Measurements from ENCODE around the gene BCAS3. TPM values are rescaled to one million over a fixed set of nuclear protein-coding genes. Genes with fewer than 3 reads are reported as not detected.

Gene BCAS3
- total RNA-seq, 1 donor from 2014 or later = 9.5 TPM

GRCh38 chr17:60901242-60901641, 223.6 kb downstream of the BCAS3 start:
- Mint-ChIP-seq H3K27me3 (no peaks in the 10 kb centered on the region), H3K9me3 (peaks cover 8% of the 10 kb centered on the region), H3K4me1 (no peaks in the 10 kb centered on the region), H3K4me3 (no peak overlapping the region), H3K36me3 (ENCODE audit: low read depth) (no peaks in the 10 kb centered on the region), H3K27ac (no peak overlapping the region)
- DNase-seq = no peak
- intact Hi-C loops (cut with micrococcal nuclease) = no loop called here

GRCh38 chr17:60901806-60902205, 224.2 kb downstream of the BCAS3 start:
- Mint-ChIP-seq H3K36me3 (ENCODE audit: low read depth) (no peaks in the 10 kb centered on the region), H3K27me3 (no peaks in the 10 kb centered on the region), H3K27ac (no peak overlapping the region), H3K4me1 (no peaks in the 10 kb centered on the region), H3K9me3 (peaks cover 5% of the 10 kb centered on the region), H3K4me3 (no peak overlapping the region)
- intact Hi-C loops (cut with micrococcal nuclease) = no loop called here
- DNase-seq = no peak

GRCh38 chr17:60902399-60902798, 224.7 kb downstream of the BCAS3 start:
- H3K4me1 Mint-ChIP-seq = no peaks in the 10 kb centered on the region
- intact Hi-C loops (cut with micrococcal nuclease) = no loop called here
- no peak overlapping the region for H3K4me3 Mint-ChIP-seq
- H3K9me3 Mint-ChIP-seq = no peaks in the 10 kb centered on the region
- no peak overlapping the region for H3K27ac Mint-ChIP-seq
- no peaks in the 10 kb centered on the region for H3K27me3 Mint-ChIP-seq
- no peaks in the 10 kb centered on the region for H3K36me3 Mint-ChIP-seq (ENCODE audit: low read depth)
- DNase-seq = no peak

- no peaks in the 10 kb centered on the region for H3K27me3 Mint-ChIP-seq
- no peak overlapping the region for H3K27ac Mint-ChIP-seq
- H3K9me3 Mint-ChIP-seq = no peaks in the 10 kb centered on the region
- H3K4me1 Mint-ChIP-seq = no peaks in the 10 kb centered on the region
- intact Hi-C loops (cut with micrococcal nuclease) = no loop called here
- no peak for DNase-seq
- H3K36me3 Mint-ChIP-seq (ENCODE audit: low read depth) = no peaks in the 10 kb centered on the region
- H3K4me3 Mint-ChIP-seq = no peak overlapping the region
Observed at GRCh38 chr17:60904582-60904981, 226.9 kb downstream of the BCAS3 start.

GRCh38 chr17:60905709-60906108, 228.1 kb downstream of the BCAS3 start:
- Mint-ChIP-seq H3K4me3 (no peak overlapping the region), H3K9me3 (no peaks in the 10 kb centered on the region)
- intact Hi-C loops (cut with micrococcal nuclease) = no loop called here

GRCh38 chr17:60908324-60908723, 230.7 kb downstream of the BCAS3 start:
- no peak overlapping the region for H3K27ac Mint-ChIP-seq
- intact Hi-C loops (cut with micrococcal nuclease) = no loop called here
- H3K9me3 Mint-ChIP-seq = no peaks in the 10 kb centered on the region
- no peaks in the 10 kb centered on the region for H3K27me3 Mint-ChIP-seq
- no peak for DNase-seq
- no peaks in the 10 kb centered on the region for H3K36me3 Mint-ChIP-seq (ENCODE audit: low read depth)
- no peaks in the 10 kb centered on the region for H3K4me1 Mint-ChIP-seq
- H3K4me3 Mint-ChIP-seq = no peak overlapping the region

More at GRCh38 chr17:60905709-60906108, 228.1 kb downstream of the BCAS3 start:
- Mint-ChIP-seq H3K27me3 (no peaks in the 10 kb centered on the region), H3K36me3 (ENCODE audit: low read depth) (no peaks in the 10 kb centered on the region), H3K27ac (no peak overlapping the region), H3K4me1 (no peaks in the 10 kb centered on the region)
- DNase-seq = no peak

- intact Hi-C loops (cut with micrococcal nuclease) = no loop called here
- Mint-ChIP-seq H3K27me3 (no peaks in the 10 kb centered on the region), H3K36me3 (ENCODE audit: low read depth) (no peaks in the 10 kb centered on the region)
Observed at GRCh38 chr17:60909405-60909804, 231.8 kb downstream of the BCAS3 start.

GRCh38 chr17:60910415-60910814, 232.8 kb downstream of the BCAS3 start:
- H3K4me1 Mint-ChIP-seq = no peaks in the 10 kb centered on the region
- no peaks in the 10 kb centered on the region for H3K27me3 Mint-ChIP-seq
- no peak overlapping the region for H3K27ac Mint-ChIP-seq
- H3K4me3 Mint-ChIP-seq = no peak overlapping the region
- DNase-seq = no peak
- no peaks in the 10 kb centered on the region for H3K36me3 Mint-ChIP-seq (ENCODE audit: low read depth)
- no peaks in the 10 kb centered on the region for H3K9me3 Mint-ChIP-seq
- intact Hi-C loops (cut with micrococcal nuclease) = no loop called here

More at GRCh38 chr17:60909405-60909804, 231.8 kb downstream of the BCAS3 start:
- DNase-seq = no peak
- no peak overlapping the region for H3K4me3 Mint-ChIP-seq
- no peak overlapping the region for H3K27ac Mint-ChIP-seq
- H3K9me3 Mint-ChIP-seq = no peaks in the 10 kb centered on the region
- H3K4me1 Mint-ChIP-seq = no peaks in the 10 kb centered on the region

- peaks cover 7% of the 10 kb centered on the region for H3K9me3 Mint-ChIP-seq
- H3K27ac Mint-ChIP-seq = no peak overlapping the region
- DNase-seq = no peak
- intact Hi-C loops (cut with micrococcal nuclease) = no loop called here
- H3K4me3 Mint-ChIP-seq = no peak overlapping the region
- no peaks in the 10 kb centered on the region for H3K27me3 Mint-ChIP-seq
- H3K36me3 Mint-ChIP-seq (ENCODE audit: low read depth) = no peaks in the 10 kb centered on the region
- H3K4me1 Mint-ChIP-seq = no peaks in the 10 kb centered on the region
Observed at GRCh38 chr17:60914078-60914477, 236.4 kb downstream of the BCAS3 start.

- no peak for DNase-seq
- Mint-ChIP-seq H3K27ac (no peak overlapping the region), H3K4me3 (no peak overlapping the region), H3K4me1 (no peaks in the 10 kb centered on the region), H3K9me3 (peaks cover 7% of the 10 kb centered on the region), H3K36me3 (ENCODE audit: low read depth) (no peaks in the 10 kb centered on the region), H3K27me3 (no peaks in the 10 kb centered on the region)
- intact Hi-C loops (cut with micrococcal nuclease) = no loop called here
Observed at GRCh38 chr17:60916043-60916442, 238.4 kb downstream of the BCAS3 start.

- Mint-ChIP-seq H3K27me3 (no peaks in the 10 kb centered on the region), H3K27ac (no peak overlapping the region), H3K36me3 (ENCODE audit: low read depth) (no peaks in the 10 kb centered on the region), H3K4me3 (no peak overlapping the region), H3K9me3 (peaks cover 7% of the 10 kb centered on the region), H3K4me1 (no peaks in the 10 kb centered on the region)
- intact Hi-C loops (cut with micrococcal nuclease) = no loop called here
- DNase-seq = no peak
Observed at GRCh38 chr17:60920107-60920506, 242.5 kb downstream of the BCAS3 start.

- H3K36me3 Mint-ChIP-seq (ENCODE audit: low read depth) = no peaks in the 10 kb centered on the region
- no peak overlapping the region for H3K27ac Mint-ChIP-seq
- no peak for DNase-seq
- no peaks in the 10 kb centered on the region for H3K9me3 Mint-ChIP-seq
- no peak overlapping the region for H3K4me3 Mint-ChIP-seq
- H3K27me3 Mint-ChIP-seq = no peaks in the 10 kb centered on the region
- intact Hi-C loops (cut with micrococcal nuclease) = no loop called here
- no peaks in the 10 kb centered on the region for H3K4me1 Mint-ChIP-seq
Observed at GRCh38 chr17:60923000-60923399, 245.3 kb downstream of the BCAS3 start.

GRCh38 chr17:60926466-60927183, 249.0 kb downstream of the BCAS3 start:
- Mint-ChIP-seq H3K27me3 (no peaks in the 10 kb centered on the region), H3K4me1 (no peaks in the 10 kb centered on the region), H3K9me3 (no peaks in the 10 kb centered on the region), H3K27ac (no peak overlapping the region), H3K4me3 (no peak overlapping the region), H3K36me3 (ENCODE audit: low read depth) (no peaks in the 10 kb centered on the region)
- intact Hi-C loops (cut with micrococcal nuclease) = no loop called here
- DNase-seq = no peak

- Mint-ChIP-seq H3K4me3 (no peak overlapping the region), H3K27me3 (no peaks in the 10 kb centered on the region), H3K9me3 (no peaks in the 10 kb centered on the region), H3K36me3 (ENCODE audit: low read depth) (no peaks in the 10 kb centered on the region), H3K4me1 (no peaks in the 10 kb centered on the region), H3K27ac (no peak overlapping the region)
- no peak for DNase-seq
- intact Hi-C loops (cut with micrococcal nuclease) = no loop called here
Observed at GRCh38 chr17:60933739-60934138, 256.1 kb downstream of the BCAS3 start.

GRCh38 chr17:60934723-60935122, 257.1 kb downstream of the BCAS3 start:
- DNase-seq = no peak
- Mint-ChIP-seq H3K27me3 (no peaks in the 10 kb centered on the region), H3K36me3 (ENCODE audit: low read depth) (no peaks in the 10 kb centered on the region), H3K4me1 (no peaks in the 10 kb centered on the region), H3K9me3 (no peaks in the 10 kb centered on the region), H3K27ac (no peak overlapping the region), H3K4me3 (no peak overlapping the region)
- intact Hi-C loops (cut with micrococcal nuclease) = no loop called here
